Left kidney (tissue), 8 donors: ENCODE measurements around the gene CRLF3. TPM values are rescaled to one million over a fixed set of nuclear protein-coding genes. Genes with fewer than 3 reads are reported as not detected.
A peak's percentile ranks its signal among the peaks of the same experiment; 100 is the strongest.
"Not testable (repeated sequence)": the region's sequence is repeated elsewhere in the genome, so short reads cannot be mapped to it uniquely, and the experiment has no call there.

Experiments
- DNase-seq: peaks from one replicate; pipeline ENCODE4 v3.0.0-alpha.2; 2013
- long read RNA-seq, 8 donors: transcript quantifications; one replicate each; lab custom pipeline, GENCODE V29; 2026
- polyA plus RNA-seq: library from polyadenylated mRNA; unstranded; fragments of 120-200 nt; gene quantifications from one replicate; pipeline ENCODE4 v1.2.1, GENCODE V29; 2013; ENCODE audit not compliant: insufficient read length

CRLF3 gene
- 28.3 TPM for polyA plus RNA-seq
- long read RNA-seq, donor 1, partial matches to known transcripts = 21 of 24 reads
- long read RNA-seq, donor 1, other reads (novel, unspliced or antisense) = 0 of 24 reads
- long read RNA-seq, donor 2, partial matches to known transcripts = 0 of 1 reads
- long read RNA-seq, donor 2, other reads (novel, unspliced or antisense) = 0 of 1 reads
- long read RNA-seq, donor 3, partial matches to known transcripts = 0 of 3 reads
- long read RNA-seq, donor 3, other reads (novel, unspliced or antisense) = 0 of 3 reads
- long read RNA-seq, donor 4 = 0 reads
- long read RNA-seq, donor 5, partial matches to known transcripts = 0 of 1 reads
- long read RNA-seq, donor 5, other reads (novel, unspliced or antisense) = 0 of 1 reads
- long read RNA-seq, donor 6, partial matches to known transcripts = 0 of 4 reads
- long read RNA-seq, donor 6, other reads (novel, unspliced or antisense) = 0 of 4 reads
- long read RNA-seq, donor 7, partial matches to known transcripts = 20 of 21 reads
- long read RNA-seq, donor 7, other reads (novel, unspliced or antisense) = 0 of 21 reads
- long read RNA-seq, donor 8 = 0 reads

- peak; percentile 87 for DNase-seq
These were observed at the start of gene CRLF3 for GRCh38 chr17:30824356-30825145. Gene CRLF3, minus strand, starts transcription at chr17:30824692. Its CDS starts 41 bp downstream, at chr17:30824651.

GRCh38 chr17:30869005-30869404 is 44.5 kb upstream of the CRLF3 start:
- no peak for DNase-seq

GRCh38 chr17:30864636-30865035 is 40.1 kb upstream of the CRLF3 start:
- no peak for DNase-seq

GRCh38 chr17:30858556-30859250 is 34.2 kb upstream of the CRLF3 start:
- DNase-seq = no peak

- no peak for DNase-seq
These were observed 29.7 kb upstream of the CRLF3 start for GRCh38 chr17:30854146-30854545.

- DNase-seq = no peak
These were observed 23.5 kb upstream of the CRLF3 start for GRCh38 chr17:30848021-30848420.

GRCh38 chr17:30840771-30841170 is 16.3 kb upstream of the CRLF3 start:
- no peak for DNase-seq

- DNase-seq = no peak
These were observed 13.8 kb upstream of the CRLF3 start for GRCh38 chr17:30838202-30838807.

- no peak for DNase-seq
These were observed 8.1 kb upstream of the CRLF3 start for GRCh38 chr17:30832438-30833124.

GRCh38 chr17:30831663-30832437 is 7.4 kb upstream of the CRLF3 start, which contains the start of gene ATAD5:
Gene ATAD5, plus strand, starts transcription at chr17:30831966. Its CDS starts 382 bp downstream, at chr17:30832348.
- DNase-seq = peak; percentile 90

GRCh38 chr17:30831257-30831656 is 6.8 kb upstream of the CRLF3 start:
- DNase-seq = no peak

GRCh38 chr17:30829022-30829421 is 4.5 kb upstream of the CRLF3 start:
- DNase-seq = no peak

- DNase-seq = no peak
These were observed 2.6 kb upstream of the CRLF3 start for GRCh38 chr17:30827082-30827481.

- no peak for DNase-seq
These were observed 513 bp downstream of the CRLF3 start for GRCh38 chr17:30824002-30824355.

GRCh38 chr17:30823421-30823820 is 1.1 kb downstream of the CRLF3 start:
- DNase-seq = no peak

GRCh38 chr17:30822919-30823318 is 1.6 kb downstream of the CRLF3 start:
- DNase-seq = not testable (repeated sequence)

GRCh38 chr17:30821871-30822723 is 2.4 kb downstream of the CRLF3 start:
- no peak for DNase-seq

- DNase-seq = no peak
These were observed 4.4 kb downstream of the CRLF3 start for GRCh38 chr17:30819971-30820705.

GRCh38 chr17:30816165-30816564 is 8.3 kb downstream of the CRLF3 start:
- DNase-seq = no peak
